HT-29 (cell line): ENCODE results near the gene PRKCSH. TPM values are rescaled to one million over a fixed set of nuclear protein-coding genes. Genes with fewer than 3 reads are reported as not detected.
A peak's percentile ranks its signal among the peaks of the same experiment; 100 is the strongest.

Experiments used
- DNase-seq: peaks from one replicate; pipeline ENCODE4 v3.0.0-alpha.2; 2015; ENCODE audit warnings: low spot score
- small RNA-seq: library from RNA; depleted of rRNA; stranded (forward); fragments of <200 nt; gene quantifications from one replicate; pipeline ENCODE3, GENCODE V24; 2014
- total RNA-seq: library from RNA; depleted of rRNA; stranded (reverse); fragments of >200 nt; shearing (Covaris generic); gene quantifications from 2 replicates; pipeline ENCODE4 v1.2.3, GENCODE V29; 2014; rRNA removed

Gene PRKCSH
- total RNA-seq, 1 experiment from 2014 or later, result 159 TPM

GRCh38 chr19:11496391-11497163, 61.1 kb downstream of the PRKCSH start:
- DNase-seq, result peak; percentile 53

DNA sequence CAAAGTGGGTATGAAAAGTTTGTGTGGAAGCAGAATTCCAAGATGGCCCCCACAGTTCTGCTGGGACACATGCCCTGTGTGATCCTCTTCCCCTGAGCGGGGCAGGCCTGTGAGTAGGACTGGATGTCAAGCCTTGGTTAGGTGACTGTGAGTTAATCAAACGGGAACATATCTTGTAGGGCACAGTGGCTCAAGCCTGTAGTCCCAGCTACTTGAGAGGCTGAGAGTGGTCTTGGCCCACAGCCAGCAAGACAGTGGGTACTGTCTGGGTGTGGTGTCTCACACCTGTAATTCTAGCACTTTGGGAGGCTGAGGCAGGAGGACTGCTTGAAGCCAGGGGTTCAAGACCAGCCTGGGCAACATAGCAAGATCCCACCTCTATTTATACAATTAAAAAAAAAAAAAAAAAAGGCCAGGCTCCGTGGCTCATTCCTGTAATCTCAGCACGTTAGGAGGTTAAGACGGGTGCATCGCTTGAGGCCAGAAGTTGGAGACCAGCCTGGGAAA, 63.8 kb downstream of the PRKCSH start:
- no peak for DNase-seq

GRCh38 chr19:11499890-11500420, 64.5 kb downstream of the PRKCSH start:
- no peak for DNase-seq

Small RNA genes within 50 kb of the gene (small RNA-seq; reads per million reads assigned to genes)
- gene MIR7974, result 3.4 reads per million, percentile 78 among the genes with 10 or more reads in this experiment
- gene RF00019, result not detected

Other genes with a start within 250 kb of the PRKCSH start
- gene KANK2, start 238.1 kb upstream of the PRKCSH start, total RNA-seq, result 30.8 and 35.8 TPM in 2 replicates
- gene ANGPTL8, start 196.0 kb upstream of the PRKCSH start, total RNA-seq, result not detected in 2 replicates
- gene DOCK6, start 173.1 kb upstream of the PRKCSH start, total RNA-seq, result 12.7 and 19.4 TPM in 2 replicates
- not detected in 2 replicates for gene TSPAN16, start 139.5 kb upstream of the PRKCSH start, total RNA-seq
- gene RAB3D, start 96.0 kb upstream of the PRKCSH start, total RNA-seq, result 17.5 and 20.5 TPM in 2 replicates
- gene TMEM205, start 89.4 kb upstream of the PRKCSH start, total RNA-seq, result 81.5 and 97.3 TPM in 2 replicates
- gene CCDC159, start 89.1 kb upstream of the PRKCSH start, total RNA-seq, result 3.5 and 9.2 TPM in 2 replicates
- gene PLPPR2, start 80.2 kb upstream of the PRKCSH start, total RNA-seq, result 1.7 and 3.6 TPM in 2 replicates
- gene SWSAP1, start 61.0 kb upstream of the PRKCSH start, total RNA-seq, result 3.9 and 5.4 TPM in 2 replicates
- gene EPOR, start 51.3 kb upstream of the PRKCSH start, total RNA-seq, result 3.7 and 3.8 TPM in 2 replicates
- 69.4 and 71.5 TPM in 2 replicates for gene RGL3, start 16.3 kb upstream of the PRKCSH start, total RNA-seq
- not detected in 2 replicates for gene ODAD3, start 514 bp upstream of the PRKCSH start, total RNA-seq
- not detected in 2 replicates for gene ELAVL3, start 45.4 kb downstream of the PRKCSH start, total RNA-seq
- gene ZNF653, start 70.2 kb downstream of the PRKCSH start, total RNA-seq, result 7.5 and 9.8 TPM in 2 replicates
- gene ECSIT, start 93.5 kb downstream of the PRKCSH start, total RNA-seq, result 55.7 and 56.4 TPM in 2 replicates
- not detected in 2 replicates for gene CNN1, start 103.2 kb downstream of the PRKCSH start, total RNA-seq
- gene ELOF1, start 123.6 kb downstream of the PRKCSH start, total RNA-seq, result 41.0 and 48.1 TPM in 2 replicates
- 0.83 and 1.4 TPM in 2 replicates for gene ACP5, start 142.0 kb downstream of the PRKCSH start, total RNA-seq
- 1.4 and 2.4 TPM in 2 replicates for gene ZNF627, start 161.8 kb downstream of the PRKCSH start, total RNA-seq